Kidney (tissue), 14 donors: ENCODE measurements around the gene MYO1H. TPM values are rescaled to one million over a fixed set of nuclear protein-coding genes. Genes with fewer than 3 reads are reported as not detected.

Experiments
- DNase-seq, 5 donors: peaks; one replicate each; pipeline ENCODE4 v3.0.0-alpha.2; 2013 to 2020
- FAIRE-seq: peaks from 2 replicates; lab custom pipeline; 2012; peaks lifted over from hg19 to GRCh38; lab: Jason Lieb, UNC
- H3K27ac ChIP-seq, 2 donors: one replicate each; pipeline ENCODE4 v1.7.0; 2013; ENCODE audit warnings: low read depth in 2 of 2, low read length in 2 of 2, inconsistent platforms in 1 of 2
- H3K27me3 ChIP-seq: one replicate; pipeline ENCODE4 v1.7.1; 2013; ENCODE audit warnings: low read length, inconsistent platforms; ENCODE audit not compliant: control insufficient read depth, insufficient read depth
- H3K36me3 ChIP-seq, 3 donors: one replicate each; pipeline versions ENCODE4 v1.7.0 to v1.7.1; 2013; ENCODE audit warnings: low read length in 3 of 3, control low read depth in 1 of 3, inconsistent platforms in 1 of 3; ENCODE audit not compliant: insufficient read depth in 3 of 3, control insufficient read depth in 2 of 3
- H3K4me1 ChIP-seq, 3 donors: one replicate each; pipeline versions ENCODE4 v1.7.0 to v1.7.1; 2013; ENCODE audit warnings: low read length in 3 of 3, inconsistent platforms in 1 of 3, low read depth in 1 of 3; ENCODE audit not compliant: control insufficient read depth in 2 of 3, insufficient read depth in 2 of 3
- H3K4me3 ChIP-seq, 3 donors: one replicate each; pipeline versions ENCODE4 v1.7.0 to v1.8.1; 2013; ENCODE audit warnings: low read length in 3 of 3, control low read depth in 1 of 3, inconsistent platforms in 1 of 3
- H3K9ac ChIP-seq, 3 donors: one replicate each; pipeline versions ENCODE4 v1.7.0 to v1.7.1; 2013; ENCODE audit warnings: low read length in 3 of 3, control low read depth in 1 of 3, inconsistent platforms in 1 of 3
- H3K9me3 ChIP-seq, 3 donors: one replicate each; pipeline versions ENCODE4 v1.7.0 to v1.7.1; 2013; ENCODE audit warnings: low read length in 3 of 3, control low read depth in 1 of 3, inconsistent platforms in 1 of 3; ENCODE audit not compliant: control insufficient read depth in 2 of 3, insufficient read depth in 1 of 3
- intact Hi-C: fragments of 100-400 bp; cut with DNase I; formaldehyde crosslinking; loops from one replicate; pipeline ENCODE4 v1.11.1; 2022
- polyA plus RNA-seq: library from polyadenylated mRNA; stranded (reverse); fragments of 350-450 nt; fragmentation: Illumina TruSeq; extraction: RNeasy Lipid Tissue Mini Kit (QIAGEN cat#74804); gene quantifications from one replicate; pipeline ENCODE4 v1.2.3, GENCODE V29; 2014; ENCODE audit warnings: low read depth, low replicate concordance; ENCODE audit not compliant: insufficient read depth
- total RNA-seq: library from RNA; stranded (reverse); fragmentation: NEBNext Ultra II Directional; extraction: Animal tissue kit (Norgen Biotek cat#: 25700); gene quantifications from one replicate; pipeline ENCODE4 v1.2.1, GENCODE V29; 2021
- TF ChIP-seq, protein P1 (sequence below): IDR thresholded peaks from 3 replicates; pipeline ENCODE4 v1.5.1; 2012; ENCODE audit warnings: mild to moderate bottlenecking, moderate library complexity, borderline replicate concordance; ENCODE audit not compliant: insufficient read depth; ENCODE audit errors: extremely low read depth
- donor health status: control.
- donor health status: control.
- donor health status: control.
- donor health status: control.
- donor health status: control.
- donor health status: DM: yes; HTN: yes; CAD: no.
- donor health status: Normal renal cell carcinoma (clear cell type).

Gene MYO1H
- total and polyA plus RNA-seq, 2 donors from 2014 or later, result 0.56 TPM; not detected in 1

DNA sequence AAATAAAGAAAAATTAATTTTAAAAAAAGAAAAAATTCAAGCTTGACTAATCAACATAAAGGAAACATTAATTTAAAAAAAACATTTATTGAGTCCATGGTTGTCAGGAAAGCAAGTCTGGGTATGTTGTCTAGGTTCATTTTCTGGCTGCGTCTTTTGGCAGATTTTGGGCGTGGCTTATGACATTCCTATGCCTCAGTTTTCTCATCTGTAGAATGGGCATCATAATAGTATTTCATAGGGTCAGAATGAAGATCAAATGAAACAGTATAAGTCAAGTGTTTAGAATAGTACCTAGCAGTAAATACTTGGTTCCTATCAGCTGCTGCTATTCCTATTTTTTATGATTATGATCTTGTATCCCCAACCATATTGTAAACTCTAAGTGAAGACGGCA lies 40.5 kb downstream of the MYO1H start:
- Histone ChIP-seq H3K27me3 (no peaks in the 10 kb centered on the region), H3K27ac (no peak overlapping the region), H3K9ac (no peak overlapping the region), H3K4me1 (peaks cover 0 to 2% (median 0%) of the 10 kb centered on the region in 3 donors), H3K9me3 (peaks cover 0 to 5% (median 0%) of the 10 kb centered on the region in 3 donors), H3K4me3 (no peak overlapping the region), H3K36me3 (no peaks in the 10 kb centered on the region)
- intact Hi-C loops, result loop anchor here (10.0 kb wide), 1 partner anchor 123 kb away; no protein-coding TSS in a partner anchor
- TF ChIP-seq, protein P1, sequence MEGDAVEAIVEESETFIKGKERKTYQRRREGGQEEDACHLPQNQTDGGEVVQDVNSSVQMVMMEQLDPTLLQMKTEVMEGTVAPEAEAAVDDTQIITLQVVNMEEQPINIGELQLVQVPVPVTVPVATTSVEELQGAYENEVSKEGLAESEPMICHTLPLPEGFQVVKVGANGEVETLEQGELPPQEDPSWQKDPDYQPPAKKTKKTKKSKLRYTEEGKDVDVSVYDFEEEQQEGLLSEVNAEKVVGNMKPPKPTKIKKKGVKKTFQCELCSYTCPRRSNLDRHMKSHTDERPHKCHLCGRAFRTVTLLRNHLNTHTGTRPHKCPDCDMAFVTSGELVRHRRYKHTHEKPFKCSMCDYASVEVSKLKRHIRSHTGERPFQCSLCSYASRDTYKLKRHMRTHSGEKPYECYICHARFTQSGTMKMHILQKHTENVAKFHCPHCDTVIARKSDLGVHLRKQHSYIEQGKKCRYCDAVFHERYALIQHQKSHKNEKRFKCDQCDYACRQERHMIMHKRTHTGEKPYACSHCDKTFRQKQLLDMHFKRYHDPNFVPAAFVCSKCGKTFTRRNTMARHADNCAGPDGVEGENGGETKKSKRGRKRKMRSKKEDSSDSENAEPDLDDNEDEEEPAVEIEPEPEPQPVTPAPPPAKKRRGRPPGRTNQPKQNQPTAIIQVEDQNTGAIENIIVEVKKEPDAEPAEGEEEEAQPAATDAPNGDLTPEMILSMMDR, result no peak
- FAIRE-seq (no peak), DNase-seq (no peak)

DNA sequence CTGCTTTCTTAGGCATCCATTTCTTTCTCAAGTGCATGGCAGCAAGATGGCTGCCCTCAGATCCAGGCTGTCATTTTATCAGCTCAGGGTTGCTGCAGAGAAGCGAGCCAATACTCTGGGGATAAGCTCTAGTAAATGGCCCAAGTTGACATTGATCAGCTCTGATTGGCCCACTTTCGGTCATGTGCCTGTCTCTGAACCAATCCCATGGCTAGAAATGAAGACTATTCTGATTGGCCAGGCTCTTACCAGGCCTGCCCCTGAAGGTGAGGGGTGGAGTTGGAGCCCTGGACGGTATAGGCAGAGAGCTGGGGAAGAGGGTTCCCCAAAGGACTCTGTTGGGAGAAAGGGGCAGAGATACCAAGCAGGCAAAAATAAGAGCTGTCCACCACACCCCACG lies 41.4 kb downstream of the MYO1H start:
- FAIRE-seq, result no peak
- TF ChIP-seq, protein P1, result no peak

DNA sequence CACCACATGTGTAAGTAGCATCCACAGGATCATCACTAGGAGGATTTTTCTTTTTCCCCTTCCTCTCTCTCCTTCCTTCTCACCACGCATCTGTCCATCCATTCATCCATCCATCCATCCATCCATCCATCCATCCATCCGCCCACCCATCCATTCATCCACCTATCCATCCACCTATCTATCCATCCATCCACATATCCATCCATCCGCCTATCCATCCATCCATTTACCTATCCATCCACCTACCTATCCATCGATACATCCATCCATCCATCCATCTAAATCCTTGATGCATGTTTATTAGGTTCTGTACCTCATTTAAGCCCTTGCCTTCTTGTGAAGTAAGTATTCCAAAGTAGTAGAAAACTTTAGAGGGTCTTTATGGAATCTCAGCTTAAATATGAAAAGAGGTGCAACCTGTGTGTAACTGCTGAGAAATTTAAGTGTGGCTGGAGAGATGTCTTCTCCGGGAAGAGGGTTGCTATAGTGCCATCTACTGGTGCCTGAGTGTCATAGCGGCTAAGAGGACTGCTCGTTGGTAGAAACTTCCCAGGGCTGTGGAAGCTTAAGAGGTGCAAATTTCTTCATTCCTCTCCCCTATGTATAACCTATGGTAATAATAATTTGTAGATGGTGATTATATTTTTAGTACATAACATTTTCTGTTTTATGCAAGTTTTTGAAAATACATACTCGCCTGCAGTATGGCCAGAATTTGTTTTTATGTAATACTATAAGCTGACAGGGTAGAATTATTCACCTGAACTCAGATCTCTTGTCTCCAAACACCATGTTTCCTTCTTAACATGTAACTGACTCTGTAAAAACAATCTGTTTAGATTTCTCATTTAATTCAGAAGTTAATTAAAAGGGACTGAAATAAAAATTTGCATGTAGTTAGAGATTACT lies 46.0 kb downstream of the MYO1H start:
- DNase-seq (peak in 4 of 5 donors; percentile 52 to 76 (median 62)), FAIRE-seq (no peak)
- Histone ChIP-seq H3K9me3 (no peaks in the 10 kb centered on the region), H3K4me3 (no peak overlapping the region), H3K36me3 (no peaks in the 10 kb centered on the region), H3K4me1 (no peaks in the 10 kb centered on the region), H3K27ac (no peak overlapping the region), H3K27me3 (no peaks in the 10 kb centered on the region), H3K9ac (no peak overlapping the region)
- intact Hi-C loops, result no loop called here
- TF ChIP-seq, protein P1, result peak; percentile 62

More for the DNA sequence above, 41.4 kb downstream of the MYO1H start:
- intact Hi-C loops, result loop anchor here (10.0 kb wide), 1 partner anchor 124 kb away; no protein-coding TSS in a partner anchor
- no peaks in the 10 kb centered on the region for H3K27me3 ChIP-seq
- peaks cover 0 to 2% (median 0%) of the 10 kb centered on the region in 3 donors for H3K4me1 ChIP-seq
- DNase-seq, result no peak
- no peak overlapping the region for H3K4me3 ChIP-seq
- H3K9ac ChIP-seq, result no peak overlapping the region
- H3K27ac ChIP-seq, result no peak overlapping the region
- peaks cover 0 to 5% (median 0%) of the 10 kb centered on the region in 3 donors for H3K9me3 ChIP-seq
- no peaks in the 10 kb centered on the region for H3K36me3 ChIP-seq
